Spleen (tissue), 11 donors: Measurements from ENCODE around the gene EXTL1. TPM values are rescaled to one million over a fixed set of nuclear protein-coding genes. Genes with fewer than 3 reads are reported as not detected.

Source experiments
- DNase-seq: peaks from one replicate; pipeline ENCODE4 v3.0.0-alpha.2; 2020
- H3K27ac ChIP-seq, 8 donors: fragments of 200-600 bp; sonication (generic) in 7 of 8; 1 replicate in 4 of 8; 2 replicates in 4 of 8; pipeline versions ENCODE4 v1.5.0 to v1.8.0; 2016 to 2021; ENCODE audit warnings: inconsistent platforms in 4 of 8, mild to moderate bottlenecking in 4 of 8, moderate library complexity in 1 of 8
- H3K27me3 ChIP-seq, 7 donors: fragments of 200-600 bp; sonication (generic) in 6 of 7; replicated peaks in 1 of 7; 1 replicate in 4 of 7; 2 replicates in 3 of 7; pipeline versions ENCODE4 v1.5.0 to v1.8.0; 2016 to 2021; ENCODE audit warnings: inconsistent platforms in 3 of 7, mild to moderate bottlenecking in 1 of 7
- H3K36me3 ChIP-seq, 6 donors: fragments of 200-600 bp; sonication (generic) in 5 of 6; 1 replicate in 4 of 6; 2 replicates in 2 of 6; pipeline versions ENCODE4 v1.5.0 to v1.8.0; 2016 to 2021; ENCODE audit warnings: inconsistent platforms in 2 of 6
- H3K4me1 ChIP-seq, 6 donors: fragments of 200-600 bp; sonication (generic) in 5 of 6; 1 replicate in 3 of 6; 2 replicates in 3 of 6; pipeline versions ENCODE4 v1.5.0 to v1.8.0; 2016 to 2021; ENCODE audit warnings: inconsistent platforms in 3 of 6
- H3K4me3 ChIP-seq, 8 donors: fragments of 200-600 bp; sonication (generic) in 7 of 8; 1 replicate in 4 of 8; 2 replicates in 4 of 8; pipeline versions ENCODE4 v1.5.0 to v1.8.0; 2016 to 2021; ENCODE audit warnings: inconsistent platforms in 4 of 8, mild to moderate bottlenecking in 4 of 8, moderate library complexity in 2 of 8
- H3K9me3 ChIP-seq, 8 donors: fragments of 200-600 bp; sonication (generic) in 7 of 8; 1 replicate in 4 of 8; 2 replicates in 4 of 8; pipeline versions ENCODE4 v1.5.0 to v1.8.0; 2016 to 2021; ENCODE audit warnings: inconsistent platforms in 4 of 8
- CTCF ChIP-seq, 11 experiments: fragments of 200-600 bp in 7 of 11; fragments of 450-650 bp in 4 of 11; sonication (generic) in 4 of 11; IDR thresholded peaks in 8 of 11; conservative IDR thresholded peaks in 3 of 11; 1 replicate in 7 of 11; 2 replicates in 4 of 11; pipeline versions ENCODE4 v1.4.0 to v1.8.0; 2016 to 2021; ENCODE audit warnings: antibody characterized with exemption in 11 of 11, inconsistent platforms in 4 of 11, mild to moderate bottlenecking in 1 of 11
- POLR2A ChIP-seq, 3 donors: fragments of 450-650 bp; IDR thresholded peaks; one replicate each; pipeline ENCODE4 v1.5.1; 2017; ENCODE audit warnings: antibody characterized with exemption in 3 of 3, mild to moderate bottlenecking in 1 of 3
- POLR2AphosphoS5 ChIP-seq, 3 donors: sonication (generic); formaldehyde crosslinking; IDR thresholded peaks; one replicate each; pipeline ENCODE4 v1.5.1; 2017; ENCODE audit warnings: antibody characterized with exemption in 3 of 3
- WGBS, 5 donors: extraction: QIAGEN DNeasy Blood & Tissue Kit in 3 of 5; methylation state at CpG; one replicate each; pipeline versions ENCODE4 v1.1.5 to v1.1.7; 2013 to 2018; 5-methylcytosine and 5-hydroxymethylcytosine counted together
- intact Hi-C: fragments of 100-400 bp; cut with DNase I; formaldehyde crosslinking; loops from one replicate; pipeline ENCODE4 v1.15.0; 2023; ENCODE audit warnings: low total_unique reads
- polyA plus RNA-seq, 3 donors: library from polyadenylated mRNA; stranded (reverse); fragments of 200-250 nt; gene quantifications; one replicate each; pipeline ENCODE4 v1.2.1, GENCODE V29; 2013
- total RNA-seq, 7 donors: library from RNA; depleted of rRNA in 3 of 7; stranded (reverse); fragments of >200 nt in 3 of 7; fragmentation: NEBNext Ultra II Directional in 4 of 7; extraction: Animal tissue kit (Norgen Biotek cat#: 25700) in 4 of 7; gene quantifications; one replicate each; pipeline versions ENCODE4 v1.1.0 to v1.2.1, GENCODE V29; 2016 to 2021
- donor health status: healthy with polysubstance abuse.
- donor health status: DM: no; HTN: no; CAD: no; lungs with moderate emphysema.
- donor health status: DM: no; HTN: no; CAD: no.
- donor health status: Bipolar disorder and iron deficiency.
- donor health status: healthy.
- donor health status: DM: no; HTN: no; CAD: no.
- donor health status: DM: yes; HTN: yes; CAD: no.

EXTL1 gene
- total and polyA plus RNA-seq, 10 donors, result 0.30 to 8.6 (median 3.6) TPM

- Histone ChIP-seq H3K36me3 (no peaks in the 10 kb centered on the region), H3K27me3 (peaks cover 0 to 21% (median 0%) of the 10 kb centered on the region in 7 donors), H3K9me3 (no peaks in the 10 kb centered on the region), H3K27ac (no peak overlapping the region), H3K4me3 (no peak overlapping the region), H3K4me1 (no peaks in the 10 kb centered on the region)
- TF ChIP-seq CTCF (IDR thresholded peaks at IDR 0.05 in 8 of 11, conservative IDR thresholded peaks at IDR 0.05 in 3 of 11) (no peak), POLR2AphosphoS5 (IDR thresholded peaks at IDR 0.05) (no peak), POLR2A (IDR thresholded peaks at IDR 0.05) (no peak)
- DNase-seq, result no peak
- intact Hi-C loops, result no loop called here
- 74 to 88% (median 85%) methylated on average over 15 of the region's 15 CpGs for WGBS, 5 donors
These were observed 44.6 kb downstream of the EXTL1 start for GRCh38 chr1:26066160-26066559.

- H3K27me3 ChIP-seq, result peaks cover 0 to 21% (median 0%) of the 10 kb centered on the region in 7 donors
- no peaks in the 10 kb centered on the region for H3K36me3 ChIP-seq
- WGBS, 5 donors, result 69 to 81% (median 76%) methylated on average over 4 of the region's 4 CpGs
- H3K27ac ChIP-seq, result no peak overlapping the region
- no peak overlapping the region for H3K4me3 ChIP-seq
- no peak for DNase-seq
- H3K4me1 ChIP-seq, result no peaks in the 10 kb centered on the region
- H3K9me3 ChIP-seq, result no peaks in the 10 kb centered on the region
- intact Hi-C loops, result no loop called here
- no peak for TF ChIP-seq POLR2A (IDR thresholded peaks at IDR 0.05)
- no peak for TF ChIP-seq CTCF (IDR thresholded peaks at IDR 0.05 in 8 of 11, conservative IDR thresholded peaks at IDR 0.05 in 3 of 11)
- no peak for TF ChIP-seq POLR2AphosphoS5 (IDR thresholded peaks at IDR 0.05)
These were observed 45.3 kb downstream of the EXTL1 start for GRCh38 chr1:26066857-26067256.

GRCh38 chr1:26067432-26067911 is 45.9 kb downstream of the EXTL1 start, which contains the start of gene TRIM63:
TSS of gene TRIM63 (minus strand) at chr1:26067630. CDS start at chr1:26067494, 136 bp downstream.
- Histone ChIP-seq H3K27ac (no peak within 1 kb of the TSS), H3K27me3 (peaks cover 0 to 27% (median 0%) of the 10 kb centered on the region in 7 donors), H3K36me3 (no peaks in the 10 kb centered on the region), H3K4me3 (no peak within 1 kb of the TSS), H3K9me3 (no peaks in the 10 kb centered on the region), H3K4me1 (no peaks in the 10 kb centered on the region)
- DNase-seq, result no peak
- intact Hi-C loops, result no loop called here
- TF ChIP-seq POLR2A (IDR thresholded peaks at IDR 0.05), result no peak
- TF ChIP-seq POLR2AphosphoS5 (IDR thresholded peaks at IDR 0.05), result no peak
- TF ChIP-seq CTCF (IDR thresholded peaks at IDR 0.05 in 8 of 11, conservative IDR thresholded peaks at IDR 0.05 in 3 of 11), result no peak
- WGBS, 5 donors, result 74 to 85% (median 77%) methylated on average over 4 to 9 of the region's 9 CpGs

GRCh38 chr1:26069941-26070295 is 48.3 kb downstream of the EXTL1 start:
- Histone ChIP-seq H3K9me3 (no peaks in the 10 kb centered on the region), H3K27ac (no peak overlapping the region), H3K4me3 (no peak overlapping the region), H3K4me1 (no peaks in the 10 kb centered on the region), H3K27me3 (peaks cover 0 to 42% (median 0%) of the 10 kb centered on the region in 7 donors), H3K36me3 (no peaks in the 10 kb centered on the region)
- 63 to 91% (median 74%) methylated on average over 1 of the region's 1 CpG for WGBS, 5 donors
- DNase-seq, result no peak
- intact Hi-C loops, result no loop called here
- TF ChIP-seq CTCF (IDR thresholded peaks at IDR 0.05 in 8 of 11, conservative IDR thresholded peaks at IDR 0.05 in 3 of 11) (no peak), POLR2A (IDR thresholded peaks at IDR 0.05) (no peak), POLR2AphosphoS5 (IDR thresholded peaks at IDR 0.05) (no peak)
